22Rv1 (cell line): Measurements from ENCODE around the gene KISS1.
"Not testable (repeated sequence)": the region's sequence is repeated elsewhere in the genome, so short reads cannot be mapped to it uniquely, and the experiment has no call there.

ENCODE experiments used
- H3K27ac ChIP-seq: fragments of 450-650 bp; 2 replicates; pipeline ENCODE4 v1.5.1; 2017
- ZFX ChIP-seq: fragments of 450-650 bp; IDR thresholded peaks from 2 replicates; pipeline ENCODE4 v1.6.1; 2017; ENCODE audit warnings: antibody characterized with exemption, borderline replicate concordance
- TF ChIP-seq, protein P1 (sequence below): fragments of 450-650 bp; IDR thresholded peaks from 2 replicates; pipeline ENCODE4 v1.5.1; 2017; ENCODE audit warnings: mild to moderate bottlenecking

The KISS1 gene, protein sequence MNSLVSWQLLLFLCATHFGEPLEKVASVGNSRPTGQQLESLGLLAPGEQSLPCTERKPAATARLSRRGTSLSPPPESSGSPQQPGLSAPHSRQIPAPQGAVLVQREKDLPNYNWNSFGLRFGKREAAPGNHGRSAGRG

DNA sequence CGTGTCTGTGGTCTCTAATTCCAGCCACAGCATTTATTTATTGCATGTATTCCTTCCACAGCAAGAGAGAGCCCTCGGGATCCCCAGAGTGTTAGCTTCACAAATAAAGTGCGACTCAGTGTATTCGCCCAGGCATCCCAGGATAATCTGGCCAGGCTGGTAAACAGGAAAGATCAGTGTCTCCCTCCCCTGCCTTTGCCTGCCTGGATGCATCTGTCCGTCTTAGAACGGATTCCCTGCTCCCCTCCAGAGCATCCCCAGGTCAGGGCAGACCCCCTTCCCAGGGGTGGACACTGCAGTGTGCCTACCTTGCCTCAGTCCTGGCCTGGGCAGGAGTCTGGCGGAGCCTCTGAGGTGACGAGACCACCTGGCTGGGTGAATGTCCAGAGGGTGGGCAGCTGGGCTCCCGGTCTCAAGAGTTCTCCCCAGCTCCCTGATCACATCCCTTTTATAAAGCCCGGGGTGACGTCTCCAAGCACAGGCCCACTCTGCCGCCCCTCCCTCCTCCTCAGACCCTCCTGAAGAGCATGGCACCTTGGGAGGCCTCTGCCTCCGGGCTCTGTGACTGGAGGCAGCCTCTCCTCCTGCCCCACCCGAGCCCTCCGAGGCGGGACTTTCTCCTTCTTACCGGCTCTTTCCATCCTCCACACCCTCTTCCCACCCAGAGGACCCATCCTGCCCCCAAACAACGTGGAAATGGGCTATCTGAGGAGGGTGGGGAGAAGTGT is at the start of gene KISS1:
TSS of gene KISS1 (minus strand) at position 424 of the 728 bp plus-strand sequence. CDS start 3,615 bp downstream, outside the sequence.
- TF ChIP-seq, protein P1, sequence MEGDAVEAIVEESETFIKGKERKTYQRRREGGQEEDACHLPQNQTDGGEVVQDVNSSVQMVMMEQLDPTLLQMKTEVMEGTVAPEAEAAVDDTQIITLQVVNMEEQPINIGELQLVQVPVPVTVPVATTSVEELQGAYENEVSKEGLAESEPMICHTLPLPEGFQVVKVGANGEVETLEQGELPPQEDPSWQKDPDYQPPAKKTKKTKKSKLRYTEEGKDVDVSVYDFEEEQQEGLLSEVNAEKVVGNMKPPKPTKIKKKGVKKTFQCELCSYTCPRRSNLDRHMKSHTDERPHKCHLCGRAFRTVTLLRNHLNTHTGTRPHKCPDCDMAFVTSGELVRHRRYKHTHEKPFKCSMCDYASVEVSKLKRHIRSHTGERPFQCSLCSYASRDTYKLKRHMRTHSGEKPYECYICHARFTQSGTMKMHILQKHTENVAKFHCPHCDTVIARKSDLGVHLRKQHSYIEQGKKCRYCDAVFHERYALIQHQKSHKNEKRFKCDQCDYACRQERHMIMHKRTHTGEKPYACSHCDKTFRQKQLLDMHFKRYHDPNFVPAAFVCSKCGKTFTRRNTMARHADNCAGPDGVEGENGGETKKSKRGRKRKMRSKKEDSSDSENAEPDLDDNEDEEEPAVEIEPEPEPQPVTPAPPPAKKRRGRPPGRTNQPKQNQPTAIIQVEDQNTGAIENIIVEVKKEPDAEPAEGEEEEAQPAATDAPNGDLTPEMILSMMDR = no peak
- no peak for TF ChIP-seq ZFX
- no peak within 1 kb of the TSS for H3K27ac ChIP-seq

DNA sequence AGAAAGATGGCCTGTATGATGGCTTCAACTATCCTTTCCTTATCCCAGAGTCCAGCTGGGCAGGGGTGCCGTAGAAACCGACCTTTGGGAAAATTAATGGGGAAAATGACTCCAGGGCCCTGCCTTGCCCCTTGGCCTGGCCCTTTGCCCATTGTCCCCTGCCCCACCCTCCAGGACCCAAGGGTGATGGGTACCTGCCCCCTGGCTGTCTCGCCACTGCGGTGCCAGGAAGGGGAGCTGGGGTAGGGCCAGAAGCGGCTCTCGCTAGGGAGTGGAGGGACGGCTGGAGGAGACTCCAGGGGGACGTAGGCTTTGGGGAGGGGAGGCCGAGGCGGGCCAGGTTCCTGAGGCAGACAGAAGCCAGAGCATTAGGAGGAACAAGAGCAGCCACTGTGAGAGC is 46.6 kb upstream of the KISS1 start:
- TF ChIP-seq, protein P1 = no peak
- no peak for TF ChIP-seq ZFX

DNA sequence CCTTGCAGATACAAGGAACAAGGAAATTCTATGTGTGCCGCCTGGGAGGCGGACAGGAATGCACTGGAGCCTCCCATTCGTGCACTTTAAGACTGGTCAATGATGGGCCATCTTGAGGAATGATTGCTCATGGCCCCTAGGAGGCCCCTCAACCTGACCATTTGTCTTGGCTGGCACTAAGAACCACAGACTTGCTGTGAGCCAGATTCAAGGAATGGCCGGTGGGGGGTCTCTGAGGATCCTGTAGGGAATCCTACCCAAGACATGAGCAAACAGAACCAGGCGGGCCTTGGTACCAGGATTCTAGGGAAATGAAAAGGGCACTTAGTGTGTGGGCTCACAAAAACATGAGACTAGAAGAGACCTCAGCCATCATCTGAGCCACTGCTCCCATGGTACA is 45.6 kb upstream of the KISS1 start:
- TF ChIP-seq ZFX = no peak
- TF ChIP-seq, protein P1 = no peak
- H3K27ac ChIP-seq = no peak overlapping the region

More for the DNA sequence above, 46.6 kb upstream of the KISS1 start:
- H3K27ac ChIP-seq = no peak overlapping the region

DNA sequence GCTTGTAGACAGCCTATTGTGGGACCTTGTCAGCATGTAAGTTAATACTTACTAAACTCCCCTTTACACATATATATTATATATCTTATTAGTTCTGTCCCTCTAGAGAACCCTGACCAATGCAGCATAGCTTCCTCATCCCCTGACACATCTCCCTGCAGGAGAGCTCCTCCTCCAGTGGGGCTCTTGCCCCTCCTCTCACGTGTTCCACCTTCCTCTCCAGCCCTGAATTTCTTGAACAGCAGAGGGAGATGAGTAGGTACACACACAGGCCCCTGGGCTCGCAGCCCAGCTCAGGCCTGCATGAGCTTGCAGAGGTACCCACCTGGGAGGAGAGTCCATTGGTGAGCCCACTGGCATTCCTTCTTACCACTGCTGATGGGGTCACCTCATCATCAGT is 44.8 kb upstream of the KISS1 start:
- TF ChIP-seq, protein P1 = no peak
- TF ChIP-seq ZFX = no peak

DNA sequence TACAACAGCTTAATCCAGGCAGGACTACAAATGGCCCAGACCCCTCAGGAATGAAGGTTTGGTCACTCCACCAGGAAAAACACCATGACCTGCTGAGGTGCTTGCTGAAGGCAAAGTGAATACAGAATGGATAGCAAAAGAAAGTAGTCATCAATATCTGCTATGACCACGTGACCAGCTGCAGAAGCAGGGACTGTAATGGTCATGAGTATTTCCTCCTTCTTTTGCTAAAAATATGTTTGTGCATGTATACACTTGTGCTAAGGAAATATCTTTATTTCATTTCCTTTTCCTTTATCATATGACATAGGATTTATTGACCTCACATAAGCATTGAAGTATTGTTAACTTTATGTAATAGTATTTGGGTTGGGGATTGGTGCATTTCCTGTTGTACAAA is 43.9 kb upstream of the KISS1 start:
- no peak overlapping the region for H3K27ac ChIP-seq
- TF ChIP-seq ZFX = no peak
- TF ChIP-seq, protein P1 = no peak

More for the DNA sequence above, 44.8 kb upstream of the KISS1 start:
- H3K27ac ChIP-seq = no peak overlapping the region

DNA sequence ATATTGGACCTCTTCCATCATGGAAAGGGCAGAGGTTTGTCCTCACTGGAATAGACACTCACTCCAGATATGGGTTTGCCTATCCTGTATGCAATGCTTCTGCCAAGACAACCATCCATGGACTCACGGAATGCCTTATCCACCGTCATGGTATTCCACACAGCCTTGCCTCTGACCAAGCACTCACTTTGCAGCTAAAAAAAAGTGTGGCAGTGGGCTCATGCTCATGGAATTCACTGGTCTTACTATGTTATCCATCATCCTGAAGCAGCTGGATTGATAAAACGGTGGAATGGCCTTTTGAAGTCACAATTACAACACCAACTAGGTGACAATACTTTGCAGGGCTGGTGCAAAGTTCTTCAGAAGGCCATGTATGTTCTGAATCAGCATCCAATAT is 43.1 kb upstream of the KISS1 start:
- not testable (repeated sequence) for H3K27ac ChIP-seq

DNA sequence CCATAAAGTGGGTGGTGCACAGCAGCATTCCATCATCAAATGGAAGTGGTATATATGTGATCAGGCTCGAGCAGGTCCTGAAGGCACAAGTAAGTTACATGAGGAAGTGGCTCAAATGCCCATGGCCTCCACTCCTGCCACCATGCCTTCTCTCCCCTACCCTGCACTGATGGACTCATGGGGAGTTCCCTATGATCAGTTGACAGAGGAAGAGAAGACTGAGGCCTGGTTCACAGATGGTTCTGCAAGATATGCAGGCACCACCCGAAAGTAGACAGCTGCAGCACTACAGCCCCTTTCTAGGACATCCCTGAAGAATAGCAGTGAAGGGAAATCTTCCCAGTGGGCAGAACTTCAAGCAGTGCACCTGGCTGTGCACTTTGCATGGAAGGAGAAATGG is 42.2 kb upstream of the KISS1 start:
- not testable (repeated sequence) for H3K27ac ChIP-seq

DNA sequence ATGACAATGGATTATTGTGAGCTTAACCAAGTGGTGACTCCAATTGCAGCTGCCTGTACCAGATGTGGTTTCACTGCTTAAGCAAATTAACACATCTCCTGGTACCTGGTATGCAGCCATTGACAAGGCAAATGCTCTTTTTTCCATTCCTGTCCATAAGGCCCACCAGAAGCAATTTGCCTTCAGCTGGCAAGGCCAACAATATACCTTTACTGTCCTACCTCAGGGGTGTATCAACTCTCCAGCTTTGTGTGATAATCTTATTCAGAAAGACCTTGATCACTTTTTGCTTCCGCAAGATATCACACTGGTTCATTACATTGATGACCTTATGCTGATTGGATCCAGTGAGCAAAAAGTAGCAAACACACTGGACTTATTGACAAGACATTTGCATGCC is 41.2 kb upstream of the KISS1 start:
- not testable (repeated sequence) for H3K27ac ChIP-seq

DNA sequence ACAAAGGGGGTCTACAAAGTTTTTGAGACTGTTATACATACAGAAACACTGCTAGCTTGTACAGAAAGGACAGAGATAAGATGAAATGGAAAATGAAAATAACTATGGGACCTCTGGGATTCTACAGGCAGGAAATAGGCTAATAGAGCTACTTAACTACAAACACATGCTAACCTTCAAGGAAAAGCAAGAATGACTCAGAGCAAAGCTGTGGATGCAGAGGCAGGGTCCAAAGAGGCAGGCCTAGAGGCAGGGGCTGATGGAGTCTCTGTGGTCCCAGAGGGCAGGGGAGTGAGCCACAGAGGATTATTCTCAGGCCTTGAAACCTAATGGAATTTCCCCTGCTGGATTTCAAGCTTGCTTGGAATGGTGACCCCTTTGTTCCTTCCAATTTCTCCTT is 36.2 kb upstream of the KISS1 start:
- TF ChIP-seq, protein P1 = no peak
- no peak for TF ChIP-seq ZFX

More for the DNA sequence above, 36.2 kb upstream of the KISS1 start:
- no peak overlapping the region for H3K27ac ChIP-seq
